Measurements from ENCODE around the gene NDRG4. TPM values are rescaled to one million over a fixed set of nuclear protein-coding genes. Genes with fewer than 3 reads are reported as not detected.

The NDRG4 gene
- total RNA-seq, 4 donors from 2014 or later = 0.60 to 64.7 (median 4.4) TPM

- peaks cover 0 to 75% (median 36%) of the 10 kb centered on the region in 4 donors for H3K36me3 ChIP-seq
- WGBS, 2 donors (ENCODE audit: low coverage in 1 of 2) = 88 to 90% methylated on average over 2 of the region's 2 CpGs
- TF ChIP-seq POLR2A (IDR thresholded peaks at IDR 0.05) (no peak), CTCF (IDR thresholded peaks at IDR 0.05) (no peak), POLR2AphosphoS5 (IDR thresholded peaks at IDR 0.05) (no peak), EP300 (IDR thresholded peaks at IDR 0.05; ENCODE audit: low read depth) (no peak)
- no peak overlapping the region for H3K4me3 ChIP-seq
- H3K4me1 ChIP-seq = no peaks in the 10 kb centered on the region
- H3K9me3 ChIP-seq = no peaks in the 10 kb centered on the region
- no peak for DNase-seq
- H3K27ac ChIP-seq = no peak overlapping the region
- in situ Hi-C loops (cut with MboI; ENCODE audit: low pct_ligation_motif_present in 1 of 4, low pct_unique_long_range_greater_than_20kb in 1 of 4, low sequenced_read_pairs in 3 of 4) (no loop called here), intact Hi-C loops (cut with DNase I; ENCODE audit: low total_unique reads) (no loop called here)
- H3K27me3 ChIP-seq = no peaks in the 10 kb centered on the region
These were observed 56.7 kb downstream of the NDRG4 start for GRCh38 chr16:58556678-58557077.

Small RNA genes lying within 50 kb of the gene (small RNA-seq; reads per million reads assigned to genes)
- gene RNU6-103P (0 reads per million in 4 donors), gene SNORA46 (30.0 to 535 (median 197) reads per million in 4 donors), gene SNORA50A (0 reads per million in 4 donors)

Other genes with a start within 250 kb of the NDRG4 start
- gene PRSS54, start 205.1 kb upstream of the NDRG4 start, total RNA-seq = not detected
- gene GINS3, start 107.7 kb upstream of the NDRG4 start, total RNA-seq = 1 to 10 TPM in 2 of 4 donors, not detected in 2; 1.6 to 3.3 TPM
- 10 to 100 TPM; 22.1 to 44.8 (median 23.3) TPM for gene SETD6, start 15.4 kb downstream of the NDRG4 start, total RNA-seq
- gene CNOT1, start 129.7 kb downstream of the NDRG4 start, total RNA-seq = 100 to 1,000 TPM; 122 to 257 (median 178) TPM
- 10 to 100 TPM in 3 of 4 donors, 1 to 10 TPM in 1; 6.7 to 54.5 (median 23.4) TPM for gene SLC38A7, start 184.6 kb downstream of the NDRG4 start, total RNA-seq
- 10 to 100 TPM; 29.7 to 75.1 (median 63.8) TPM for gene GOT2, start 234.2 kb downstream of the NDRG4 start, total RNA-seq

Data from transverse colon (tissue), 4 donors.